Stomach (tissue), 4 donors: ENCODE data around the gene TIMP1.

Experiments used
- POLR2A ChIP-seq, 4 donors: fragments of 450-650 bp; IDR thresholded peaks; one replicate each; pipeline ENCODE4 v1.6.1; 2016; ENCODE audit warnings: antibody characterized with exemption in 4 of 4, control low read depth in 2 of 4, mild to moderate bottlenecking in 1 of 4, moderate library complexity in 1 of 4
- POLR2AphosphoS5 ChIP-seq, 3 donors: sonication (generic); formaldehyde crosslinking; IDR thresholded peaks; one replicate each; pipeline ENCODE4 v1.6.1; 2016; ENCODE audit warnings: antibody characterized with exemption in 3 of 3

DNA sequence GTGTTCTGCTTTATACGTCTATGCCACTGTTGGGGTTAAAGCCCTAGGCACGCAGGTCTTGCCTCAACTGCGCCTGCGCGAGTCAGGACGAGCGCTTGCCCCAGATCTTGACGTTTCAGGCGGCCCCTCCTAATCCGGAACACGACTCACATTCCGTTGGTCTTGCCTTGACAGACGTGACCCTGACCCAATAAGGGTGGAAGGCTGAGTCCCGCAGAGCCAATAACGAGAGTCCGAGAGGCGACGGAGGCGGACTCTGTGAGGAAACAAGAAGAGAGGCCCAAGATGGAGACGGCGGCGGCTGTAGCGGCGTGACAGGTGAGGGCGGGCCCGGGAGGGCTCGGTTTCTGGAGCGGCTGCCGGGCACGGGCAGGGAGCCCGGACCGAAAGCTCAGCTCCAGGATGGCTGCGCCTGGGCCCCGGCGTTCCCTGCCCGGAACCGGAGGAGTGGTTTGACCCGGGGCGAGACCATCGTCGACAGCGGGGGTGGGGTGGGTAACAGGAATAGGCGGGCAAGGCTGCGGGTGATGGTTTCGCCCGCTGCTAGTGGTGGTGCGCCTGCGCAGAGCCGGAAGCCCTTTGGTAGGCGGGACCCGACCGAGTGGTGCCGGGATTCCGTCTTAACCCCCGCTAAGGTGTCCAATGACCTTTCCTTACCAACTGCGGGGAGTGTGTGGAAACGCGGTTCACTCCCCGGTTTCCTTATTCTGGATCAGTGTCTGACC, 21.1 kb upstream of the TIMP1 start, which contains the start of gene ARAF:
- TF ChIP-seq POLR2AphosphoS5 (IDR thresholded peaks at IDR 0.05): peak; percentile 22 to 50 (median 31)
- no peak for TF ChIP-seq POLR2A (IDR thresholded peaks at IDR 0.05)
